GM23338 (cell line): ENCODE measurements around the gene VAV3. TPM values are rescaled to one million over a fixed set of nuclear protein-coding genes. Genes with fewer than 3 reads are reported as not detected.

ENCODE experiments used
- ATAC-seq: fragments of 200-7000 bp; cut with Tn5 transposase; 3 replicates; pipeline ENCODE4 v1.9.1; 2020
- DNase-seq: peaks from one replicate; pipeline ENCODE4 v3.0.0-alpha.2; 2015; ENCODE audit warnings: low spot score
- H2AFZ ChIP-seq: fragments of 200-600 bp; sonication (generic); 2 replicates; pipeline ENCODE4 v1.8.0; 2016; ENCODE audit warnings: antibody characterized with exemption, mild to moderate bottlenecking, moderate library complexity
- H3F3A ChIP-seq: fragments of 200-600 bp; sonication (generic); replicated peaks from 2 replicates; pipeline ENCODE4 v1.8.0; 2017; ENCODE audit warnings: antibody characterized with exemption, mixed run types, low read depth
- H3K27ac ChIP-seq: fragments of 200-600 bp; sonication (generic); 2 replicates; pipeline ENCODE4 v1.6.1; 2016; ENCODE audit warnings: low read depth
- H3K27me3 ChIP-seq: fragments of 200-600 bp; sonication (generic); 2 replicates; pipeline ENCODE4 v1.8.0; 2016; ENCODE audit warnings: mild to moderate bottlenecking, mixed run types, moderate library complexity; ENCODE audit not compliant: insufficient read depth
- H3K36me3 ChIP-seq: fragments of 200-600 bp; sonication (generic); 2 replicates; pipeline ENCODE4 v1.8.0; 2016; ENCODE audit warnings: mild to moderate bottlenecking; ENCODE audit not compliant: insufficient read depth
- H3K4me1 ChIP-seq: fragments of 200-600 bp; sonication (generic); 2 replicates; pipeline ENCODE4 v1.8.0; 2016; ENCODE audit warnings: mild to moderate bottlenecking, moderate library complexity; ENCODE audit not compliant: insufficient read depth
- H3K4me2 ChIP-seq: fragments of 200-600 bp; sonication (generic); 2 replicates; pipeline ENCODE4 v1.7.1; 2017; ENCODE audit warnings: mixed run types
- H3K4me3 ChIP-seq: fragments of 200-600 bp; sonication (generic); 2 replicates; pipeline ENCODE4 v1.6.1; 2016; ENCODE audit warnings: mixed run types
- H3K79me2 ChIP-seq: fragments of 200-600 bp; sonication (generic); replicated peaks from 2 replicates; pipeline ENCODE4 v1.8.0; 2017; ENCODE audit warnings: mild to moderate bottlenecking; ENCODE audit not compliant: insufficient read depth
- H3K9me2 ChIP-seq: fragments of 200-600 bp; sonication (generic); 2 replicates; pipeline ENCODE4 v1.8.0; 2017; ENCODE audit not compliant: insufficient read depth
- H4K20me1 ChIP-seq: fragments of 200-600 bp; sonication (generic); replicated peaks from 2 replicates; pipeline ENCODE4 v1.8.0; 2017; ENCODE audit warnings: mild to moderate bottlenecking; ENCODE audit not compliant: insufficient read depth
- H3K27ac Mint-ChIP-seq: 2 replicates; pipeline ENCODE4 v1.8.0; 2020; ENCODE audit warnings: inconsistent platforms, mild to moderate bottlenecking, moderate library complexity, mixed read lengths
- H3K27me3 Mint-ChIP-seq: 3 replicates; pipeline ENCODE4 v1.8.0; 2022; ENCODE audit warnings: low read depth, mild to moderate bottlenecking, moderate library complexity, mixed read lengths, inconsistent platforms; ENCODE audit not compliant: insufficient read depth, poor library complexity
- H3K36me3 Mint-ChIP-seq: 3 replicates; pipeline ENCODE4 v1.8.0; 2021; ENCODE audit warnings: low read depth, mild to moderate bottlenecking, inconsistent platforms, moderate library complexity, mixed read lengths
- H3K4me1 Mint-ChIP-seq: 3 replicates; pipeline ENCODE4 v1.8.0; 2020; ENCODE audit warnings: mild to moderate bottlenecking, inconsistent platforms, mixed read lengths
- H3K4me3 Mint-ChIP-seq: 3 replicates; pipeline ENCODE4 v1.8.0; 2021; ENCODE audit warnings: moderate library complexity, mild to moderate bottlenecking, inconsistent platforms, mixed read lengths
- H3K9me3 Mint-ChIP-seq: 3 replicates; pipeline ENCODE4 v1.8.0; 2020; ENCODE audit warnings: moderate library complexity, mild to moderate bottlenecking, inconsistent platforms, mixed read lengths
- CREB1 ChIP-seq: fragments of 250-450 bp; sonication (Bioruptor Pico); IDR thresholded peaks from 2 replicates; pipeline ENCODE4 v1.5.0; 2020; ENCODE audit warnings: low read depth, mild to moderate bottlenecking, moderate library complexity
- EZH2 ChIP-seq: fragments of 200-600 bp; sonication (generic); IDR thresholded peaks from one replicate; pipeline ENCODE4 v1.8.0; 2017; ENCODE audit warnings: antibody characterized with exemption, mild to moderate bottlenecking, low read depth; ENCODE audit not compliant: unreplicated experiment
- JUNB ChIP-seq: IDR thresholded peaks from one replicate; pipeline ENCODE4 v1.6.1; 2016; ENCODE audit warnings: antibody characterized with exemption; ENCODE audit not compliant: unreplicated experiment
- NANOG ChIP-seq: IDR thresholded peaks from 2 replicates; pipeline ENCODE4 v1.6.1; 2016; ENCODE audit warnings: antibody characterized with exemption, borderline replicate concordance
- POLR2AphosphoS5 ChIP-seq: IDR thresholded peaks from 2 replicates; pipeline ENCODE4 v1.6.1; 2016; ENCODE audit warnings: antibody characterized with exemption, low read depth
- STAT1 ChIP-seq: IDR thresholded peaks from one replicate; pipeline ENCODE4 v1.6.1; 2016; ENCODE audit warnings: antibody characterized with exemption; ENCODE audit not compliant: unreplicated experiment
- ZNF114 ChIP-seq: fragments of 250-450 bp; sonication (Bioruptor Pico); IDR thresholded peaks from 2 replicates; pipeline ENCODE4 v1.5.0; 2020; ENCODE audit warnings: mild to moderate bottlenecking, moderate library complexity
- ZNF462 ChIP-seq: fragments of 250-450 bp; sonication (Bioruptor Pico); IDR thresholded peaks from 2 replicates; pipeline ENCODE4 v1.5.0; 2020; ENCODE audit warnings: mild to moderate bottlenecking, moderate library complexity
- polyA plus RNA-seq: library from polyadenylated mRNA; unstranded; fragments of >200 nt; fragmentation: Nextera tagmentation; extraction: Ambion mirVana; gene quantifications from 2 replicates; pipeline ENCODE4 v1.2.1, GENCODE V29; 2016
- total RNA-seq: library from RNA; depleted of rRNA; stranded (reverse); fragments of >200 nt; shearing (Covaris generic); gene quantifications from 2 replicates; pipeline ENCODE4 v1.2.3, GENCODE V29; 2014

The VAV3 gene
- total and polyA plus RNA-seq, 2 experiments from 2014 or later: 3.0 to 11.3 TPM

- TF ChIP-seq ZNF462 (CRISPR knock-in tag) (no peak), JUNB (no peak), EZH2 (no peak), CREB1 (CRISPR knock-in tag) (no peak), NANOG (no peak), ZNF114 (CRISPR knock-in tag) (no peak), STAT1 (no peak), POLR2AphosphoS5 (no peak)
These were observed 160.2 kb downstream of the VAV3 start (continued) for GRCh38 chr1:107804741-107805140.

GRCh38 chr1:107804134-107804533 is 160.8 kb downstream of the VAV3 start:
- no peaks in the 10 kb centered on the region for H3K79me2 ChIP-seq
- no peak overlapping the region for H3K4me3 ChIP-seq
- Mint-ChIP-seq H3K27me3 (no peaks in the 10 kb centered on the region), H3K36me3 (no peaks in the 10 kb centered on the region), H3K27ac (no peak overlapping the region), H3K9me3 (peaks cover 7% of the 10 kb centered on the region; the same call in 1 of the 3 replicates), H3K4me1 (peaks cover 28% of the 10 kb centered on the region), H3K4me3 (no peak overlapping the region)
- DNase-seq (no peak), ATAC-seq (no peak)
- H3K27me3 ChIP-seq: no peaks in the 10 kb centered on the region
- H3K4me1 ChIP-seq: peaks cover 27% of the 10 kb centered on the region
- H3K4me2 ChIP-seq: peak overlapping the region; percentile 70; the same call in 1 of the 2 replicates
- TF ChIP-seq EZH2 (no peak), ZNF114 (CRISPR knock-in tag) (no peak)
- H3K27ac ChIP-seq: no peak overlapping the region; the same call in 1 of the 2 replicates
- H4K20me1 ChIP-seq: no peaks in the 10 kb centered on the region
- H3F3A ChIP-seq: no peaks in the 10 kb centered on the region
- H3K36me3 ChIP-seq: no peaks in the 10 kb centered on the region
- H3K9me2 ChIP-seq: peaks cover 6% of the 10 kb centered on the region; the same call in 1 of the 2 replicates
- no peak overlapping the region for H2AFZ ChIP-seq
